ENCODE data around the gene YIF1B. TPM values are rescaled to one million over a fixed set of nuclear protein-coding genes. Genes with fewer than 3 reads are reported as not detected.

The YIF1B gene
- total RNA-seq, 3 donors from 2014 or later (not counting 1 experiment from before 2014, with no cell fraction given), result 23.2 to 28.4 (median 24.1) TPM

DNA sequence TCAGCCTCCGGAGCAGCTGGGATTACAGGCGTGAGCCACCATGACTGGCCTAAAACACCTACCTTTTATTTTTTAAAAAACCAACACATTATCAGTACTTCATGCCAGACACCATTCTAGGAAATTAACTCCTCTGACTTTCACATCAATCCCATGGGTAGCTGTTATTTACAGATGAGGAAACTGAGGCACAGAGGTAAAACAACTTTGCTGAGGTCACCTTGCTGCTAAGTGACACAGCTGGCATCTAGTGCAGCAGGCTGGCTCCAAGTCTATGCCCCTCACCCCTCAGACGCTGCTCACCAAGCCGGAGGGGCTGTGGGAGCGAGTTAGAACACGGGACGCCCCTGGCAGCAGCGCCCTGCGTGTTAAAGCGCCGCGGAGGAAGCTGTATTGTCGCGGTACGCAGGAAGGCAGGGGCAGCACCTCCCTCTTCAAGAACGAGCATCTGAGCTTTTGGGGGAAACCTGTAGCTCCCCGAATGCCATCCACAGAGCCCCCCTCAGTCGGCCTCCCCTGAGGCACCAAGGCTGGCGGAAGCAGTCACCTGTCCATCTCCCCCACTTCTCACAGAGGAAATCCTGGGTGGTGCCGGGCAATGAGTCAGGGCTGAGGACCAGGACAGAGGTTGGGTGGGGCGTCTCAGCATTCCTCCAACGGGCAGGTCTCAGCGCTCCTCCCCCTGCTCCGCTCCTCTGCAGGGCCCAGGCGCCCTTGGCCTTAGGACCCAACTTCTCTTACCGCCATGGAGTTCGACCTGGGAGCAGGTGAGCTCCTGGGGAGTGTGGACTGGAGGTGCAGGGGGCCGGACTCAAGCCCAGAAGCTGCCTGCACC is 12.0 kb downstream of the YIF1B start, which contains the start of gene C19orf33:
C19orf33 (plus strand) TSS at position 735 of the 835 bp plus-strand sequence; CDS start at position 746, 11 bp downstream.
- no peaks in the 10 kb centered on the region for H3K27me3 Mint-ChIP-seq (ENCODE audit: low read depth in 2 of 2)
- intact Hi-C loops (cut with micrococcal nuclease), result no loop called here
- no peaks in the 10 kb centered on the region for H3K9me3 ChIP-seq (ENCODE audit: control insufficient read depth, insufficient read depth, low read length)
- DNase-seq (no peak), ATAC-seq (peak in 2 of 3 donors; percentile 33 to 49)
- peaks cover 13% of the 10 kb centered on the region for H3K4me1 ChIP-seq (ENCODE audit: control insufficient read depth, insufficient read depth, low read length)
- WGBS (ENCODE audit: insufficient coverage), result 32% methylated on average over 27 of the region's 28 CpGs
- no peaks in the 10 kb centered on the region for H3K9me3 Mint-ChIP-seq
- H3K4me3 ChIP-seq (ENCODE audit: low read length), result no peak within 1 kb of the TSS
- no peak within 1 kb of the TSS for H3K27ac ChIP-seq (ENCODE audit: low read length)
- peaks cover 0 to 4% of the 10 kb centered on the region in 2 donors for H3K4me1 Mint-ChIP-seq
- peaks cover 19% of the 10 kb centered on the region for H3K36me3 ChIP-seq (ENCODE audit: control insufficient read depth, insufficient read depth, low read length)
- H3K27ac Mint-ChIP-seq, result no peak within 1 kb of the TSS
- H3K27me3 ChIP-seq (ENCODE audit: control insufficient read depth, insufficient read depth, low read length), result no peaks in the 10 kb centered on the region
- TF ChIP-seq, protein P1, sequence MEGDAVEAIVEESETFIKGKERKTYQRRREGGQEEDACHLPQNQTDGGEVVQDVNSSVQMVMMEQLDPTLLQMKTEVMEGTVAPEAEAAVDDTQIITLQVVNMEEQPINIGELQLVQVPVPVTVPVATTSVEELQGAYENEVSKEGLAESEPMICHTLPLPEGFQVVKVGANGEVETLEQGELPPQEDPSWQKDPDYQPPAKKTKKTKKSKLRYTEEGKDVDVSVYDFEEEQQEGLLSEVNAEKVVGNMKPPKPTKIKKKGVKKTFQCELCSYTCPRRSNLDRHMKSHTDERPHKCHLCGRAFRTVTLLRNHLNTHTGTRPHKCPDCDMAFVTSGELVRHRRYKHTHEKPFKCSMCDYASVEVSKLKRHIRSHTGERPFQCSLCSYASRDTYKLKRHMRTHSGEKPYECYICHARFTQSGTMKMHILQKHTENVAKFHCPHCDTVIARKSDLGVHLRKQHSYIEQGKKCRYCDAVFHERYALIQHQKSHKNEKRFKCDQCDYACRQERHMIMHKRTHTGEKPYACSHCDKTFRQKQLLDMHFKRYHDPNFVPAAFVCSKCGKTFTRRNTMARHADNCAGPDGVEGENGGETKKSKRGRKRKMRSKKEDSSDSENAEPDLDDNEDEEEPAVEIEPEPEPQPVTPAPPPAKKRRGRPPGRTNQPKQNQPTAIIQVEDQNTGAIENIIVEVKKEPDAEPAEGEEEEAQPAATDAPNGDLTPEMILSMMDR (IDR thresholded peaks at IDR 0.05), result no peak
- no peaks in the 10 kb centered on the region for H3K36me3 Mint-ChIP-seq
- peak within 1 kb of the TSS; percentile 28 for H3K4me3 Mint-ChIP-seq

DNA sequence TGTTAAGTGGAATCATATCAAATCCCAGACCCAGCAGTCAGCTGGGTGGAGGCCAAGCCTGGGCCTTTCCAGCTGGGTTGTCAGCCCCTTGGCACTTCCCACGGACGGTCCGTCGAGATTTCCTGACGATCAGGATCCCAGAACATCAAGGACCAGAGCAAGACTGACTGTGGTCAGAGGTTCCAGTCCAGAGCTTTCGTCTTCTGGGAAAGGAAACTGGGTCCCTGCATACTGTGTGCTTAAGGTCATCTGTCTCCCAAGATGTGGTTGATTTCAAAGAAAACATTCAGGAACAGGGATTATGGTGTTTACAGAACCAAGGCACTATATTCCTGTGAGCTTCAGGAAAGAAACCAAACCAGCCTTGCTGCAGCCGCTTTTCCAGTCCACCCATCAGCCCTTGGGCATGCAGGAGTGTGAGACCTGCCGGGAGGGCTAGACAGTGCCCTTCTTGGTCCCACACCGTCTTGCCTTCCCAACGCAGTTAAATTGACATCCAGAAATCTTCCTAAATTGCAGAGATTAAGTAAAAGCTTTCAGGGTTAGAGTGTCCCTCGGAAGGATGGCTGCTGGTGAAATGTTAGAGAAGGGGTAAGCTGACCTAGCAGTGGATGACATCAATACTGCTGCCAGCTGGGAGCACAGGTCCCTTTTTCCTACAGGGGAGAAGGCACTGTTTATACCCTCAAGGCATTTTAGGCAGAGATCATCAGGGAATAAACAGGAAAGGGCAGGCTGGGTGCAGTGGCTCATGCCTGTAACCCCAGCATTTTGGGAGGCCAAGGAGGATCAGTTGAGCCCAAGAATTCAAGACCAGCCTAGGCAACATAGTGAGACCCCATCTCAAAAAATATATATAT is 16.7 kb downstream of the YIF1B start:
- no peaks in the 10 kb centered on the region for H3K4me1 Mint-ChIP-seq
- Histone ChIP-seq H3K4me1 (ENCODE audit: control insufficient read depth, insufficient read depth, low read length) (peaks cover 9% of the 10 kb centered on the region), H3K36me3 (ENCODE audit: control insufficient read depth, insufficient read depth, low read length) (no peaks in the 10 kb centered on the region), H3K27me3 (ENCODE audit: control insufficient read depth, insufficient read depth, low read length) (no peaks in the 10 kb centered on the region), H3K4me3 (ENCODE audit: low read length) (no peak overlapping the region), H3K9me3 (ENCODE audit: control insufficient read depth, insufficient read depth, low read length) (no peaks in the 10 kb centered on the region), H3K27ac (ENCODE audit: low read length) (no peak overlapping the region)
- intact Hi-C loops (cut with micrococcal nuclease), result no loop called here
- no peak overlapping the region for H3K27ac Mint-ChIP-seq
- no peaks in the 10 kb centered on the region for H3K36me3 Mint-ChIP-seq
- H3K4me3 Mint-ChIP-seq, result no peak overlapping the region
- DNase-seq, result no peak
- no peak for ATAC-seq
- no peaks in the 10 kb centered on the region for H3K27me3 Mint-ChIP-seq (ENCODE audit: low read depth in 2 of 2)
- no peaks in the 10 kb centered on the region for H3K9me3 Mint-ChIP-seq
- TF ChIP-seq, protein P1 (IDR thresholded peaks at IDR 0.05), result no peak
- 86% methylated on average over 11 of the region's 11 CpGs for WGBS (ENCODE audit: insufficient coverage)

DNA sequence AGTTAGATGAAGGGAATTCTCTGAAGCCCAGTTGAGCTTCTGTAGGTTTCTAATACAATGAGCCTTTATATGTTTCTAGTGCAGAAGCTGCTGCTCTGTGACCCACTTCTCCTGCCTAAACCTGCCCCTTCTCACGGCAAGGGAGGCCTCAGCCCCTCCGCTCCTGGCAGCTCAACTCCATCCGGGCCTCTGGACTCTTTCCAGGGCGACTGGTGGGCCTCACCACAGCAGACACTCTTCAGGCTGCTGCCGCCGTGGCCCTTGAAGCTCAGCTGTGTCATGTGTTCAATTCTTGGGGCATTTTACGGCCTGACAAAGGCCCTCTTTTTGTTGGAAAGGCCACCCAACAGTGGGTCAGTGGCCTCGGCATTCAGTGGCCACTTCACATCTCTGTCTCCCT is 21.7 kb downstream of the YIF1B start:
- Histone ChIP-seq H3K27me3 (ENCODE audit: control insufficient read depth, insufficient read depth, low read length) (no peaks in the 10 kb centered on the region), H3K9me3 (ENCODE audit: control insufficient read depth, insufficient read depth, low read length) (no peaks in the 10 kb centered on the region), H3K36me3 (ENCODE audit: control insufficient read depth, insufficient read depth, low read length) (no peaks in the 10 kb centered on the region), H3K4me3 (ENCODE audit: low read length) (no peak overlapping the region), H3K4me1 (ENCODE audit: control insufficient read depth, insufficient read depth, low read length) (no peaks in the 10 kb centered on the region), H3K27ac (ENCODE audit: low read length) (no peak overlapping the region)
- ATAC-seq (no peak), DNase-seq (no peak)
- H3K27me3 Mint-ChIP-seq (ENCODE audit: low read depth in 2 of 2), result no peaks in the 10 kb centered on the region
- no peaks in the 10 kb centered on the region for H3K4me1 Mint-ChIP-seq
- H3K27ac Mint-ChIP-seq, result no peak overlapping the region
- H3K4me3 Mint-ChIP-seq, result no peak overlapping the region
- H3K36me3 Mint-ChIP-seq, result no peaks in the 10 kb centered on the region
- no peaks in the 10 kb centered on the region for H3K9me3 Mint-ChIP-seq
- intact Hi-C loops (cut with micrococcal nuclease), result no loop called here
- 83% methylated on average over 8 of the region's 8 CpGs for WGBS (ENCODE audit: insufficient coverage)
- TF ChIP-seq, protein P1 (IDR thresholded peaks at IDR 0.05), result no peak

All from natural killer cell (primary cell).